ENCODE results near the gene WDR91.

DNA sequence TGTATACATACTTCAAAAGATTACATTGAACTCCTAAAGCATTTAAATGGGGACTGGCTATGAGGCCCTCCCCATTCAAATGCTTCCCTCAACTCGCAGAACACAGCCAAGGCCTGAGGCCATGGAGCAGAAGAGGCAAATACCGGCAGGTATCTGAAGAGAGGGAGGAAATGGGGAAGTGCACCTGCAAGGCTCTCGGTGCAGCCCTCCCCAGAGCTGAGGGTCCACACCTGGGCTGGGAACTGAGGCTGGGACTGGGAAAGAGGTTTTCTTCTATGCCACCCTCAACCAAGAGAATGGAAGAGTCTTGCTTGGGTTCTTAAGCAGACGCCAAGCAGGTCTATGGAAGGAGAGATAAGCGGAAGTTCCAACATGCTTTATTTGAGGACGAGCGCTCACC lies 27.8 kb downstream of the WDR91 start:
- TF ChIP-seq, protein P1, sequence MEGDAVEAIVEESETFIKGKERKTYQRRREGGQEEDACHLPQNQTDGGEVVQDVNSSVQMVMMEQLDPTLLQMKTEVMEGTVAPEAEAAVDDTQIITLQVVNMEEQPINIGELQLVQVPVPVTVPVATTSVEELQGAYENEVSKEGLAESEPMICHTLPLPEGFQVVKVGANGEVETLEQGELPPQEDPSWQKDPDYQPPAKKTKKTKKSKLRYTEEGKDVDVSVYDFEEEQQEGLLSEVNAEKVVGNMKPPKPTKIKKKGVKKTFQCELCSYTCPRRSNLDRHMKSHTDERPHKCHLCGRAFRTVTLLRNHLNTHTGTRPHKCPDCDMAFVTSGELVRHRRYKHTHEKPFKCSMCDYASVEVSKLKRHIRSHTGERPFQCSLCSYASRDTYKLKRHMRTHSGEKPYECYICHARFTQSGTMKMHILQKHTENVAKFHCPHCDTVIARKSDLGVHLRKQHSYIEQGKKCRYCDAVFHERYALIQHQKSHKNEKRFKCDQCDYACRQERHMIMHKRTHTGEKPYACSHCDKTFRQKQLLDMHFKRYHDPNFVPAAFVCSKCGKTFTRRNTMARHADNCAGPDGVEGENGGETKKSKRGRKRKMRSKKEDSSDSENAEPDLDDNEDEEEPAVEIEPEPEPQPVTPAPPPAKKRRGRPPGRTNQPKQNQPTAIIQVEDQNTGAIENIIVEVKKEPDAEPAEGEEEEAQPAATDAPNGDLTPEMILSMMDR (IDR thresholded peaks at IDR 0.05) = no peak
- TF ChIP-seq EZH2 (IDR thresholded peaks at IDR 0.05) (no peak), EZH2phosphoT487 (IDR thresholded peaks at IDR 0.05) (no peak)
